Duodenal mucosa (tissue), 2 donors: ENCODE measurements around the gene SELENOT.
A peak's percentile ranks its signal among the peaks of the same experiment; 100 is the strongest.

Source experiments
- H3K27ac ChIP-seq: one replicate; pipeline ENCODE4 v1.7.0; 2013; ENCODE audit warnings: low read depth, low read length
- H3K27me3 ChIP-seq, 2 donors: one replicate each; pipeline ENCODE4 v1.7.0; 2013; ENCODE audit warnings: low read length in 2 of 2, control low read depth in 1 of 2; ENCODE audit not compliant: insufficient read depth in 2 of 2, control insufficient read depth in 1 of 2
- H3K36me3 ChIP-seq, 2 donors: one replicate each; pipeline ENCODE4 v1.7.0; 2013; ENCODE audit warnings: low read length in 2 of 2, control low read depth in 1 of 2; ENCODE audit not compliant: insufficient read depth in 2 of 2, control insufficient read depth in 1 of 2
- H3K4me1 ChIP-seq, 2 donors: one replicate each; pipeline ENCODE4 v1.7.0; 2013; ENCODE audit warnings: low read length in 2 of 2, control low read depth in 1 of 2; ENCODE audit not compliant: insufficient read depth in 2 of 2, control insufficient read depth in 1 of 2
- H3K4me3 ChIP-seq, 2 donors: one replicate each; pipeline ENCODE4 v1.7.0; 2013; ENCODE audit warnings: low read length in 2 of 2, low read depth in 1 of 2
- H3K9ac ChIP-seq, 2 donors: one replicate each; pipeline ENCODE4 v1.7.0; 2013; ENCODE audit warnings: low read length in 2 of 2, low read depth in 1 of 2
- H3K9me3 ChIP-seq, 2 donors: one replicate each; pipeline ENCODE4 v1.7.0; 2013; ENCODE audit warnings: low read length in 2 of 2, control low read depth in 1 of 2; ENCODE audit not compliant: control insufficient read depth in 1 of 2

The SELENOT gene

GRCh38 chr3:150603153-150603979, at the start of gene SELENOT:
Gene SELENOT (plus strand): TSS chr3:150603321. CDS start chr3:150603363, 42 bp downstream.
- Histone ChIP-seq H3K36me3 (no peaks in the 10 kb centered on the region), H3K9me3 (no peaks in the 10 kb centered on the region), H3K4me3 (peak within 1 kb of the TSS; percentile 98 to 100), H3K4me1 (peaks cover 25 to 31% of the 10 kb centered on the region in 2 donors), H3K27ac (peak within 1 kb of the TSS; percentile 99), H3K9ac (peak within 1 kb of the TSS; percentile 98 to 99), H3K27me3 (no peaks in the 10 kb centered on the region)

DNA sequence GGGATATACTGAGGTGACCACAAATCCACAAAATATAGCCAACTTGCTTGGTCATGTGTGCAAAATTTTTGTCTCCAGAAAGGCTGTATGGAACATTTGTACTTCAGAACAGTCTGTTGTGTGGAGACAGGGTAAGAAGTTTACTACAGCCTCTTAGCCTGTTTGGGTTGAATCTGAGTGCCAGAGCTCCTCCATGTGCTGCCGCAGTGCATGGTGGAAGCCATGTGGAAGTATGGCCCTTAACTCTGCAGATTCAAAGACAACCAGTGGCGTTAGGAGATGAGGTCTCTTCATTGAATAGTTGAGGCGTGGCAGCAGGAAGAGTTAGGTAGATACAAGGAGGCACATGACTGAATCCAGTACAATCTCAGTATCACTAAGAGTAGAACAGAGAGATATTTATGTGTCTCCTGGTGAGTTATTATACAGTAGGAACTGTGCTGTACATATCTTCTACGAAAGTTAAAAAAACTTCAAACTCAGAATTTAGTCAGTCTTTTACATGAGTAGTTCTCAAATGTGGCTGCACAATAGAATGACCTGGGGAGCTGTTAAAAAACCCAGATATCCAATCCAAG, 47.2 kb upstream of the SELENOT start:
- no peak overlapping the region for H3K27ac ChIP-seq

DNA sequence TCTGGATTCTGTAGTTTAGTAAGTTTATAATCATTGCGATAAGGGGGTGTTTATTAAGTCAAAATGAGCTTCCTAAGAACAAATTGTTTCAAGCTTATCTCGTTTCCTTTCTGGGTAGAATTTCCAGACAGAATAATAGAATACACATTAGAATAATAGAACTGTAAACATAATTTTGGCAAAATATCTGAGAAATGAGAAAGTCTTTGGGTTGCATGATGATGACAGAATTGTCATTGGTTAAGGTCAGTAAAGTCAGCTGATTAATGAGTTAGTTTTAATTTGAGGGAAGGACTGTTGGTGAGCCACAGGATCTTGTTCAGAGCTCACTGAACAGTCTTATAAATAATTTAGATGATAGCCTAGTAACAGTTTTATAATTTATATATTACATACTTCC, 46.3 kb upstream of the SELENOT start:
- peaks cover 14 to 44% of the 10 kb centered on the region in 2 donors for H3K36me3 ChIP-seq

More for the DNA sequence above, 47.2 kb upstream of the SELENOT start:
- no peak overlapping the region for H3K4me3 ChIP-seq
- H3K4me1 ChIP-seq: no peaks in the 10 kb centered on the region
- H3K36me3 ChIP-seq: peaks cover 14 to 47% of the 10 kb centered on the region in 2 donors
- no peaks in the 10 kb centered on the region for H3K9me3 ChIP-seq
- no peaks in the 10 kb centered on the region for H3K27me3 ChIP-seq
- H3K9ac ChIP-seq: no peak overlapping the region

DNA sequence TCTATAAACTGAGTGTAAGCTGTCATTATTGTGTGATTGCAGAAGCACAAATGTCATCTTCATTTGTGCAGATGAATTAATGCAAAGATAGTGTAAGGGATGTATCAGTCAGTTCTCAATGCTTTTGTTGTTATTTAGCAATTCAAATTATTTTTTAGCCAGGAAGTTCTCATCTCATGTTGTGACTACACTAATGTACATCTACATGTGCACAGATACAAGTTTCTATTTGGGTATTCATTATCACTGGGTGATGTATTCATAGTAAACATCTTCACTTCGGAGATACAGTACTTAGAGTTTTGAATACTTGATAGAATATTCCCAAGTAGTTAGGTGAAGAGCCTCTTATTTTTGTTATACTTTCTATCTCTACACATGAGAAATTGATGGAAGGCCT, 45.4 kb upstream of the SELENOT start:
- H3K36me3 ChIP-seq: peaks cover 14 to 39% of the 10 kb centered on the region in 2 donors
- no peak overlapping the region for H3K27ac ChIP-seq
- no peaks in the 10 kb centered on the region for H3K4me1 ChIP-seq
- no peak overlapping the region for H3K4me3 ChIP-seq
- H3K27me3 ChIP-seq: no peaks in the 10 kb centered on the region
- no peaks in the 10 kb centered on the region for H3K9me3 ChIP-seq
- no peak overlapping the region for H3K9ac ChIP-seq

More for the DNA sequence above, 46.3 kb upstream of the SELENOT start:
- no peaks in the 10 kb centered on the region for H3K27me3 ChIP-seq
- no peak overlapping the region for H3K27ac ChIP-seq
- no peak overlapping the region for H3K9ac ChIP-seq
- H3K4me3 ChIP-seq: no peak overlapping the region
- no peaks in the 10 kb centered on the region for H3K9me3 ChIP-seq
- no peaks in the 10 kb centered on the region for H3K4me1 ChIP-seq

GRCh38 chr3:150564243-150564642, 38.9 kb upstream of the SELENOT start:
- no peak overlapping the region for H3K4me3 ChIP-seq
- no peak overlapping the region for H3K27ac ChIP-seq
- peaks cover 6 to 37% of the 10 kb centered on the region in 2 donors for H3K36me3 ChIP-seq
- H3K27me3 ChIP-seq: no peaks in the 10 kb centered on the region
- no peaks in the 10 kb centered on the region for H3K4me1 ChIP-seq
- no peaks in the 10 kb centered on the region for H3K9me3 ChIP-seq
- H3K9ac ChIP-seq: no peak overlapping the region

DNA sequence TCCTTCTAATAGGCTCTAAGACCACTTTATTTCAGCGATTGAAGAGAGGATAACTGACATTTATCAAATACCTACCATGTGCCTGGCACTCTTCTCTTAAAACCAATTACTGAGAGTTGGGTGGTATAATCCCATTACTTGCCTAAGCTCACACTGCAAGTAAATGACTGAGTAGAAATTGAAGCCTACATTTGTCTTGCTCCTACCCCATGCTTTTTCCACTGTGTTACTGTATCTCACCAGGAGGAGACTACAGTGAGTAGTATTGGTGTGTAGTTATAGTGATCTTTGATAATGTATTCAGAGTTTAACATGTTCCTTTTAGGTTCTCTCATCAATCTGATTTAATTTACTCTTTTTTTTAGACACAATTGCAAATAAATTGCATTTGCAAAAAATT, 35.8 kb upstream of the SELENOT start:
- Histone ChIP-seq H3K9ac (no peak overlapping the region), H3K4me3 (no peak overlapping the region), H3K9me3 (no peaks in the 10 kb centered on the region), H3K36me3 (peaks cover 9 to 46% of the 10 kb centered on the region in 2 donors), H3K4me1 (no peaks in the 10 kb centered on the region), H3K27ac (no peak overlapping the region), H3K27me3 (no peaks in the 10 kb centered on the region)

- peaks cover 0 to 10% of the 10 kb centered on the region in 2 donors for H3K4me1 ChIP-seq
- no peaks in the 10 kb centered on the region for H3K9me3 ChIP-seq
- no peak overlapping the region for H3K27ac ChIP-seq
- no peak overlapping the region for H3K9ac ChIP-seq
- no peak overlapping the region for H3K4me3 ChIP-seq
- no peaks in the 10 kb centered on the region for H3K27me3 ChIP-seq
- peaks cover 0 to 42% of the 10 kb centered on the region in 2 donors for H3K36me3 ChIP-seq
Observed at GRCh38 chr3:150577855-150578254, 25.3 kb upstream of the SELENOT start.

DNA sequence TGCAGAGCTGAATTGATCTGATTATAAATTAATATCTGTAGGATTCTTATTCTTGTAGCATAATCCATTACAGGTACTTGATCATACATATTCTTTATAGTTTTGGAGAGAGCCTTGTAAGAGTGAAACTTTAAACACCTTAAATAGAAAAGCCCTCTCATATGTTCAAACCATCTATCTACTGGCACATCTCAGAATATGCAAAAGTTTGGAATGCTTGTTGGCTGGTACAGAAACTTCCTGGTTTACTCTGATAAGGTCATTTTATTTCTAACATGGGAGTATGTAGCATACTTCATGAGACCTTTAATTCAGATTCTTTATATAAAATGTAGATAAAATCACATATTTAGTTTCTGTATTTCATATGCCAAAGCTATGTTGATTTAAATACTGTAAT, 21.9 kb upstream of the SELENOT start:
- peaks cover 0 to 17% of the 10 kb centered on the region in 2 donors for H3K4me1 ChIP-seq
- peaks cover 10 to 45% of the 10 kb centered on the region in 2 donors for H3K36me3 ChIP-seq
- H3K9ac ChIP-seq: no peak overlapping the region
- H3K4me3 ChIP-seq: no peak overlapping the region
- H3K9me3 ChIP-seq: no peaks in the 10 kb centered on the region
- no peaks in the 10 kb centered on the region for H3K27me3 ChIP-seq
- no peak overlapping the region for H3K27ac ChIP-seq

DNA sequence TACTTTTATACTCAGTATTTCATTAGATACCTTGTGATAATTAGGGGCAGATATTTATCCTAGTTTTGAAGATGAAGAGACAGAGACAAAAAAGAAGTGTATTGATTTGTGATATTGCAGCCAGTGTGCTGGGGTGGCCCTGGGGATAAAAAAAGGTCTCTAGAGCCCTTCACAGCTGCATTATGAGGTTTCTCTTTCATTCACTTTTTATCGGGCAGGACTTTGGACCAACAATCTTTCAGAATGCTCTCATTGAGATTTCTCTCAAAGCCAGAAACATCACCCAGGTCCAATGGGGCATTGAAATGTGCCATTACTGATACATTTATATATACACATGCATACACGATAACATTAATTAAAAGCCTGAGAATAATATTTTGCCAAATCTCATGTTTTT, 20.5 kb upstream of the SELENOT start:
- H3K27me3 ChIP-seq: no peaks in the 10 kb centered on the region
- H3K9ac ChIP-seq: no peak overlapping the region
- H3K27ac ChIP-seq: no peak overlapping the region
- H3K36me3 ChIP-seq: peaks cover 15 to 35% of the 10 kb centered on the region in 2 donors
- H3K4me3 ChIP-seq: no peak overlapping the region
- no peaks in the 10 kb centered on the region for H3K9me3 ChIP-seq
- peaks cover 0 to 17% of the 10 kb centered on the region in 2 donors for H3K4me1 ChIP-seq

DNA sequence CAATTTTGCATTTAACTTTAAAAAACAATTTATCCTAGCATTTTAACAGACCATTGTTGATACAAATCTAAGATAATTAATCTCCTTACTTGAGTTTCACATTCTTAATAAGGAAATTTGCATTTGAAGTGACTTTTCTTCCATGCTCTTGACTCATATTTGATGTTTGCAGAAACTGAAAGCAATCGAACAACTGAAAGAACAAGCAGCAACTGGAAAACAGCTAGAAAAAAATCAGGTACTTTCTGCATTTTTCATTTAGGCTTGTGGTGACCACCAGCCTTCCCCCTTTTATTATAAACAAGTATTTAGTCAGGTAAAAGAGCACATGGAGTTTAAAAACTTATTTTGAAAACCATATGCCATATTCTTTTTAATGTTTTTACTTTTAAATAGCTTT, 20.1 kb upstream of the SELENOT start:
- Histone ChIP-seq H3K4me1 (peaks cover 0 to 17% of the 10 kb centered on the region in 2 donors), H3K9me3 (no peaks in the 10 kb centered on the region), H3K4me3 (no peak overlapping the region), H3K9ac (no peak overlapping the region), H3K27ac (no peak overlapping the region), H3K36me3 (peaks cover 15 to 36% of the 10 kb centered on the region in 2 donors), H3K27me3 (no peaks in the 10 kb centered on the region)
